GM19452 (cell line): ENCODE measurements around the gene SOCS7.
"Not testable (repeated sequence)": the region's sequence is repeated elsewhere in the genome, so short reads cannot be mapped to it uniquely, and the experiment has no call there.

ENCODE experiments used
- ATAC-seq: cut with Tn5 transposase; IDR thresholded peaks from one replicate; pipeline ENCODE4 v1.9.1; 2021; ENCODE audit not compliant: unreplicated experiment

SOCS7 gene

DNA sequence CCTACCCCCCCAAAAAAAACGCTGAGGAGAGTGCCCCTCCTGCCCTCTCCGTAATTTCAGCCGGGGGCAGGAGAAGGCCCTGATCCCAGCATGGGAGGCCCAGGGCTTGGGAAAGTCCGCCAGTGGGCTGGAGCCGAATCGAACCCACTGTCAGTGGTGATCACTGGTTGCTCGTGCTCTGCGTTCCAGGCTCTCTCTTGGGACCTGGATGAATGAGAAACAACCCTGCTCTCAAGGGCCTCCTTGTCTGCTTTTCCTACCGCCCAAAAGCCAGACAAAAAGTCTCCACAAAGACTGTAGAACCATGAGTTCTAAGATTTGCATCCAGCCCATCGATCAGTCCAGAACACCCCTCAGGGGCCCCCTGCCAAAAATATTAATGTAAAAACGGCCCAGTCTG is 84.7 kb downstream of the SOCS7 start:
- ATAC-seq: no peak

DNA sequence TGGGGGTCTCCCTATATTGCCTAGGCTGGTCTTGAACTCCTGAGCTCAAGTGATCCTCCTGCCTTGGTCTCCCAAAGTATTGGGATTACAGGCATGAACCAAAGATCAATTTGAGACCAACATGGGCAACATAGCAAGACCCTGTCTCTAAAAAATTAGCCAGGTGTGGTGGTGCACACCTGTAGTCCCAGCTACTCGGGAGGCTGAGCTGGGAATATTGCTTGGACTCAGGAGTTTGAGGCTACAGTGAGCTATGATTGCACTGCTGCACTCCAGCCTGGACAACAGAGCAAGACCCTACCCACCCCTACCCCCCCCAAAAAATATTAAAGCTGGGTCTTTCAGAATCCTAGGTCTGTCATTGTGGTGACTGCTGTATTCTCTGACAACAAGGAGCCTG is 85.7 kb downstream of the SOCS7 start:
- ATAC-seq: not testable (repeated sequence)

DNA sequence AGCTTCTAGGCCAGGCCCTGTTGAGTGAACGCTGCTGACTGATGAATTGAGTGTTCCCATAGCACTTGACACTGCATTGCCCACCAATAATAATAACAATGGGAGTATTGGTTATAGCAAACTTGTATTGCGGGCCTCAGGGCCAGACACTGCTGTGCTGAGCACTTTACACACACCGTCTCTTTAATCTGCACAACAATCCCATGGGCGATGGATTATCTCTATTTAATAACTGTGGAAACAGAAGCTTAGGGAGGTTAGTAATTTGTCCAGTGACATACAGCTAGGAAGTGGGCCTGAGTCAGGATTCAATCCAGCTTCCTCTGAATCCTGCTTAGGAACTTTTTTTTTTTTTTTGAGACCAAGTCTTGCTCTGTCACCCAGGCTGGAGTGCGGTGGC is 87.8 kb downstream of the SOCS7 start:
- ATAC-seq: no peak

DNA sequence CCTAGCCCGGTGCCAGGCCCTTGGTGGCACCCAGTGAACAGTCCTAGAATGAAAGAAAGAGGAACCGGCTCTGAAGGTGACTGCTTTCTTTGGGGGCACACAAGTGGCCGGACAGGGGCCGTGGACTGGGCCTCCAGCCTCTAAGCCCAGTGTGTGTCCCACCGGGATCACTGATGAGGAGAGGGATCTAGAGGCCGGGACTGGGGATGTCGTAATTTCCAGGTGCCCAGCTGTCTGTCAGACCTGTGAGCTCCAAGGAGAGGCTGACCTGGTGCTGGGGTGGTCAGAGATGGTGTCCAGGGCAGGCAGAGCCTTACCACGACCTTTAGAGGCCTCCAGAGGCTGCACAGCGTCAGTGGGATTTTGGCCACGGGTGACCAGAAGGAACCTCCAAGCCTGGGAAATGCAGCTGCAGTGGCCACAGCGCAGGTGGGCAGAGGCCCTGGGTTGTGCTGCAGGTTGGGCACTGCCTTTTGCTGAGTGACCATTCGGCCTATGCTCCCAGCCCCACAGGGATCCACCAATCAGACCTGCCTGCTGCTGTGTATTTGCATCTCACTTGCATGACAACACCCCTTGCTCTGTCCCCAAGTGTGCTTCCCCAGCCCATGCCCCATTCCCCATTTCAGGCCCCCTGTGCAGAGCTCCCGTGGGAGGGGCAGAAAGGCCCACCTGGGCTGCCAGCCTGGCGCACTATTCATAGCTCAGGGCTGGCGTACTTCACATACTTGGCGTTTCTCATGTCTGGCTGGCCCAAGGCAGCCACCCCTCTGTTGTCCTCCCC is 89.2 kb downstream of the SOCS7 start:
- ATAC-seq: no peak

DNA sequence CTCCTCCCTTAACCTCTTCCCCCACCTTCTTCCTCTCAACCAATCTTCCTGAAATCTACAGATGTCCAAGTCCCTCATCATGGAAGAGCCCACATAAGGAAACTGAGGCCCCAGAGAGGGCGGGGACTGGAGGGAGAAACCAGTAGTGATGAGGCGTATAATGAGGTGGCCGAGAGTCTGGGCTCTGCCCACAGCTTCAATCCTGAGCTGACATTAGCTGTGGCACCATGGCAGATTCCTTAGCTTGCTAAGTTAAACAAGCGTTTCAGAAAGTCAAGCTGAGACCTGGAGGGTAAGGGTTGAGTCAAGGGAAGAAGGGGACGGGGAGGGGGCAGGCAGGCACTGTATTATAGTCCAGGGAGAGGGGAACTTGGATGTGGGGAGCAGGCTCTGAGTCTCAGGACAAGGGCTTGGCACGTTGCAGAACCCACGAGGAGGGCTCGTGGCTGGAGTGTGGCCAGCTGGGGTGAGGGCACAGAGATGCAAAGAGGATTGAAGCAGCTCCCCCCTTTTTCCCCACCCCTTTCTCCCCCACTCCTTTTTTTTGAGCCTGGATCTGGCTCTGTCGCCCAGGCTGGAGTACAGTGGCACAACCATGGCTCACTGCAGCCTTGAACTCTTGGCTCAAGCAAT is 89.9 kb downstream of the SOCS7 start:
- no peak for ATAC-seq

DNA sequence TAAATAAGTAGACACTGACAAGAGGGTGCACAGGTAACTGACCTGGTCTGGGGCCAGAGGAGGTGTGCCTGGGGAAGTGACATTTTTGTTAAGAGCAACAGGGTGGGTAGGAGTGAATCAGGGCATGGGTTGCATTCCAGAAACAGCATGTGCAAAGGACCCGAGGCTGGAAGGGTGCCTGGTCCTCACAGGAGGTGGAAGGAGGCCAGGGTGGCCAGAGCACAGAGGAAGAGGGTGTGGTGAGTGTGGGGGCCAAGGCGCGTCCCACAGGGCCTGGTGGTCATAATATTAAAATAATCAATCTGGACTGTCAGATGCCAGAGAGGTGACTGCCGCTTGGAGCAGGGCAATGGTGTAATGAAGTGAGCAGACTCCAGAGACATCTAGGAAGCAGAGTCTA is 90.9 kb downstream of the SOCS7 start:
- no peak for ATAC-seq

DNA sequence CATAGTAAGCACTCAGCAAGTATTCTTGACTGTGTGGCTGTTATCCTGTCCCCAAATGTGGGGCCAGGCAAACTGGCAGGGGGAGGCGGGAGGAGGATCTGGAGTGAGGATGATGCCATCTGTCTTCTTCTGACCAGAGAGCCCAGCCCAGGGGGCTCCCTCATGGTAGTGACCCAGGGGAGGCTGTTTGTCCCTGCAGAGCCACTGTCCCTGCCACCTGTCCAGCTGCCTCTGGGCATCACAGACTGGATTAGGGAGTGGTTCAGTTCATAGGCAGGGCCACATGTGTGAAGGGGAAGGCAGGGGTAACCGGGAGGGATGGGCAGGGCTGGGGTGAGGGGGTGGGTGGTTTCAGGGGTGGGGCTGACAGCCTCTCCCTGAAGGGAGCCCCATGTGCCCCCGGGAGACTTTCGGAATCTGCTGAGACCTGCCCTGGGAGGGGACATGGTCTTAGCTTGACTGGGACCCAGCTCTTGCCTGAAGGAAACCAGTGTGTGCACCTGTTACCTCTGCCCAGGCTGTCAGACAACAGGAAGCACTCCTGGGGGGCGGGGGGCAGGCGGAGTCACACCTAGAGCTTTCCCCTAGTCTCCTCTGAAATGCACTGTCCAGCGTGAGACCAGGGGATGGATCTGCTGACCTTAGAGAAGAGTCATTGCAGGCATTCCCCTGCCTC is 91.8 kb downstream of the SOCS7 start:
- ATAC-seq: no peak

DNA sequence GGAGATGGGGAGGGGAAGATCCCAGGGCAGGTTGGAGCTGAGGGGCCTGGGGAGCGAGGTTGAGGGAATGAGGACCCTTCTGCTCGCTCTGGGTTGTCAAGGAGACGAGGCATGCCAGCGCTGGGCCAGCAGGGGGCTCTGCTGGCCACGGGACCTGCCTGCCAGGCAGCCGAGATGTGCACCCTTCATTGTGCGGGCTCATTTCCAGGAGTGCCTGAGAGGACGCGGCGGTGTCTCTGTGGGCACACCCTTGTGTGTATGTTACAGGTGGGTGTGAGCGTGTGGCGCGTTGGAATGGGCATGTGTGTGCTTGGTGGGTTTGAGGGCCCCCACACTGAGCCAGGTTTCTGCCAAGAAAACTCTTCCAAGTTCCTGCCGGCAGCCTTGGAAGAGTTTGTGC is 92.5 kb downstream of the SOCS7 start:
- no peak for ATAC-seq

DNA sequence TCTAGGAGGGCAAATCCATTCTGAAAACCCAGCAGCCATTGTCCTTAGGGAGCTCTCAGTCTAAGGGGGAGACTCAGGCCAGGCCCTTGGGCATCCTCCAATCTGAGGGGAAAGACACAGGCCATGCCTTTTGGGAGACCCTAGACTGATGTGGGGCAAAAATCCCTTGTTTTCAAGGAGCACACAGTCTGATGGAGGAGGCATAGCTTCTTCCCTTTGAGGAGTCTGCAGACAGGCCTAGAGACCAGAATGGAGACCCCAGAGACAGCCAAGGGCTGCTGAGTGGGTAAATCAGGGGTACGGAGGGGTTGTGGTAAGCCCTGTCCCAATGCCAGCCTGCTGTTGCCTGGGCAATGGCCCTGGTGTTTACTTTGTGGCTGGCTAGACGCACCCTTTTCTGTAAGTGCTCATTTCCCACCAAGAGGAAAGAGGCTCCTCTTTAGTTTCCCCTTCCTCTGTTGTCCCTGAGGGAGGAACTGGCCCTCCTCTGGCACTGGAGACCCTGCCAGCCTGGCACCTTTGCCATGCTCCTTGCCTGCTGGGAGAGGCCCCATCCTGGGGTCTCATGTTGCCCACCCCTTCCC is 96.0 kb downstream of the SOCS7 start:
- ATAC-seq: no peak

DNA sequence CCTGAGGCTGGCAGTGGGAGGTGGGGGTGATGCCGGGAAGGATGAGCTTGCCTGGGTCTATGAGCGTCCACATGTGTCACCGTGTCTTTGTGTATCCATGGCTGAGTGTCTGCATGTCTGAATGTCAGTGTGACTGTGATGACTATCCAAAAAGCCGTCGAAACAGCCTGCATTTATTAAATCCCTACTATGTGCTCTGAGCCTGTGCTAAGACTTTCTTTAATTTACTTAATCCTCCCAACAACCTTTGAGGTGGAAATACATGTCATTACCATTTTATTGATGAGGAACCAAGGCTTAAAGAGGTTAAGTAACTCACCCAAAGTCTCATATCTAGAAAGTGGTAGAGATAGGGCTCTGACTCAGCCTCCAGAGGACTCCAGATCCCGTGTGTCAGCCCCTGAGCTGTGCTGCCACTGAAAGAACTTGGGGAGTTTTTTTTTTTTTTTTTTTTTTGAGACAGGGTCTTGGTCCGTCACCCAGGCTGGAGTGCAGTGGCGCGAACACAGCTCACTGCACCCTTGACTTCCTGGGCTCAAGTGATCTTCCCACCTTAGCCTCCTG is 96.6 kb downstream of the SOCS7 start:
- no peak for ATAC-seq

DNA sequence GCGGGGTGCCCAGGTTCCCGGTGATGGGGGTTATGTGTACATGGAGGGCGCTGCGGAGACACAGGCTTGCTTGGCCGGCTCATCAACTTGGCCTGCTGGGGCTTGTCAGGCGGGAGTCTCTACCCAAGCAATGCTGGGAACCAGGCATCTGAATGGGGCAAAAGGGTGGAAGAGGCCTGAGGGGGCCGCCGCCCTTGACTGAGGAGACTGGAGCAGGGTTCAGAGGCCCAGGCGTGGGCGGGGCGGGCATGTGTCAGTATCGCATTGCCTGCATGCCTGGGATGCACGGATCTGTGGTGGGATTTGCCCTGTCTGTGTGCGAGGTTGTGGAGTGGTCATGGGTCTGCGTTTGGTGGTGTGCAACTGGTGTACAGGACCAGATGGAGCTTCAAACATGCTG is 97.7 kb downstream of the SOCS7 start:
- ATAC-seq: no peak

DNA sequence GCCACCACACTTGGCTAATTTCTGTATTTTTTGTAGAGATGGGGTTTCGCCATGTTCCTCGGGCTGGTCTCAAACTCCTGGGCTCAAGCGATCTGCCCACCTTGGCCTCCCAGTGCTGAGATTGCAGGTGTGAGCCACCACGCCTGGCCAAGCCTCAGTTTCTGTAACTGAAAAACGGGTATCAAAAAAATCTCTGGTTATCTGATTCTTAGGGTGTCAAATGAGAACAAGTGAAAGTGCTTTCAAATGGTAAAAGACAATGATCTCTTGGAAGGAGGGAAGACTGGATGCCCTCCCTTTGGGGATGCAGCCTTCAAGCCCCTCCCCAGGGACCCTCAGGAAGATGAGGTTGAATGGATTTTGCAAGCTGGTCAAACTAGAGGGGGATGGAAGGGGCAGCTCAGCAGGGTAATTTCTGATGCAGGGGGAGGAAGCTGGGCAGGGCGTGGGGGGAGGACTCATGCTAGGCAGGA is 98.9 kb downstream of the SOCS7 start:
- no peak for ATAC-seq

DNA sequence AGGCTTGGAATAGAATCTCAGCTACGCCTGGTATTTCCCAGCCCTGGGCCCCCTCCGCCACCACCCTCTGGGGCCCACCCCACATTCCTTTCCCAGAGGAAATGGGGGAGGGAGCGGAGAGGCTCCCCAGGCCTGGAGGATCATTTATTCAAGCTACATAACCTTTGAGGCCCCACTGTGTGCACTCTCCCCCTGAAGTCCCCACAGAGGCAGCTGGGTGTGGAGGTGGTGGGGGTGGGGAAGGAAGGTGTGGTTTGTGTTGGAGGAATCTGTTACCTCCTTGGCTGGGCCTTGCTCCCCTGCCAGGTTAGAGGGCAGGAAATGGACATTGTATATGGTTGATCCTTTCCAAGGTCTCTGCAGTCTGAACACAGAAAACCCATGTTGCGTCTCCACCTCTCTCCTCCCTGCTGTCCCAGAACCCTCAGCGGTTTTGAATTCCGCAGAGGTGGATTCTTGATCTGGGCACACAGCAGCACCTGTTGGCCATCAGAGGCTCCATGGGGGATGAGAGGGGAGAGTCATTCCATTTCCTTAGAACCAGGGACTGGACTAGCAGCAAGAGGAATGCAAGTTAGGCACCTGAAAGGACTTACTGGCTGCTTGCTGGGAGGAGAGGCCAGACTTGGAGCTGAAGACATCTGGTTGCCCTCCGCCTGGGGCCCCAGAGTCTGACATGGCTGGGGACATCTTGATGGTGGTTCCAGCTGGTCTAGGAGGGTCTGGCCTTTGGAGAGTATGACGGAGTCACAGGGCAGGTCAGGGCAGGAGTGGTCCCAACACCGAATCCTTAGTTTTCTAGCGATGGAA is 99.6 kb downstream of the SOCS7 start:
- ATAC-seq: no peak

DNA sequence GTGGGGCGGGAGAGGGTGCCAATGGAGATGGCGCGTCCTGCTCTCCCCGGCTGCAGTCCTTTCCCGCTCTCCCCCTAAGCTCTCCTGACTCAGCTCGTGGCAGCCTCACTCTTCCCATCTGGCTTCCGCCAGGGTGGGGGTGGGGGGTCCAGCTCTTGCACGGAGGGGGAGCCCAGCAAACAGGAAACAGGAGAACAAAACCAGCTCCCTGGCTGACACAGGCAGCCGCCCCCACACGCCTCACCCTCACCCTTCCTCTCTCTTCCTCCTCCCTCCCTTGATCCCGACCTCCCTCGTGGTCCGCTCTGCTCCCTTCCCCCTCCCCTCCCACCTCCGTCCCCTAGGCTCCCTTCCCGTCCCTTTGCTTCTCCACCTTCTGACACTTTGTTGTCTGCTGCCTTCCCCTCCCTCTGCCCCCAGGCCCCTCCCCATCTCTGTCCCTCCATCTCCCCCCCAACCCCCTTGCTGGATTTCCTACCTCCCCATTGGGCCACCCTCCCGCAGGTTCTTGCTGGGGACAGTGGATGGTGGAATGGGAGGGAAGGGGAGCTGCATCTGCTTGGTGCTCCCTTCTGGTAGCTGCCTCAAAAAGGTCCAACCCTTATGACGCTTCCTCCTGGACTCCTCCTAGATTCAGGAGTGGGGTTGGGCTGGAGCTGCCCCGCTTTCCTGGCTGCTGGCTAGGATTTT is 100.3 kb downstream of the SOCS7 start:
- ATAC-seq: no peak

DNA sequence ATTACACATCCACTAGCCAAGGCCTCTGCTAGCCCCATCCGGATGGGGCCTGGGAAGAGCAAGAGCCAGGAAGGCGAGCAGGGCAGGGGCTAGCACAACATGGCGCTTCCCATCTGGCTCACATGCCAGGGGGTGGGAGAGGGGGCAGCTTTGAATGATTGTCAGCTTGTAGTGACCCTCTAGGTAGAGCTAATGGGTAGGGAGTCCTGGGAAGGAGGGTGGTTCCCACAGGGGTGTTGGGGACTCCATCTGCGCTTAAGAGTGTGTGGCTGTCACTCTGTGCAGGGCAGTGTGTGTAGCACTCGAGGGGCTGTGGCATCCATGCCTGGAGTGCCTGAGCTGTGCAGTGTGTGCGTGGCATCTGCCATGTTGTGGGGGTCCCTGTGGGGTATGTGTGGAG is 101.1 kb downstream of the SOCS7 start:
- no peak for ATAC-seq

DNA sequence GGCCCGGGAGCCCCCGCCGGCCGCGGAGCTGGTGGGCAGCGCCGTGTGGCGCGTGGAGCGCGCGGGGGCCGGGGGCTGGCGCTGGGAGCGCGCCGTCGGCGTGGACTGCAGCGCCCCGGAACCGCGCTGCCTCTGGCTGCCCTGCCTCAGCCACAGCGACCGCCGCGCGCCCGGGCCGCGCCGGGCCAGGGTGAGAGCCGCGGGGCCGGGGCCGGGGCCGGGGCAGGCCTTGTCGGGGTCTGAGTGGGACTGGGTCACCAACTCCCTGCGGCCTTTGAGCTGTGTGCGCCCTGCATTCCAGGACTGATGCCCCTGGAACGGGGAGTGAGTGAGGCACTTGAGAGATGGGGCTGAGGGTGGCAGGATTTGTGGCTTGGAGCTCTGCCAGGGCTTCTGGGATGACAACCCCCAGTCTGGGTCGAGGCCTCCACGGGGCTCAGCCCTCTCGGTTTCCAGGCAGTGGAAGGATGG is 102.3 kb downstream of the SOCS7 start:
- no peak for ATAC-seq

DNA sequence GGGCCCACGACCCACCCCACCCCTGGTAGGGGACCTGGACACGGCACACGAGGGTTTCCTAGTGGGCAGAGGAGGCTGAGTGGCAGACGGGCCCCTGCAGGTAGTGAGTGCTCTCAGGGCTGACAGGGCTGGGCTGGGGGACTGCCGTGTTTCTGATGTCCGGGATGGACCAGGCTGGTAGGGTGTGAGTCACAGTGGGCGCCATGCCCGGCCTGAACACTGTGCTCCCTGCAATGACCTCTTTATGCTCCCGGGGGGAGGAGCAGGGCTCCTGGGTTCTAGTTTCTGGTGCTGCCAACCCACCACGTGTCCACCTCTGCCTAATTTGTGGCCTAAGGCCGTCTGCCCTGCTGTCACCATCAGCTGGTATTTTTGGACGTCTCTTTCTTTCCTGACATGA is 102.9 kb downstream of the SOCS7 start:
- ATAC-seq: no peak
